Measurements from ENCODE around the gene PNPLA1. TPM values are rescaled to one million over a fixed set of nuclear protein-coding genes. Genes with fewer than 3 reads are reported as not detected.

Gene PNPLA1
- total RNA-seq, 2 donors from 2014 or later, result 0.43 to 0.53 TPM

DNA sequence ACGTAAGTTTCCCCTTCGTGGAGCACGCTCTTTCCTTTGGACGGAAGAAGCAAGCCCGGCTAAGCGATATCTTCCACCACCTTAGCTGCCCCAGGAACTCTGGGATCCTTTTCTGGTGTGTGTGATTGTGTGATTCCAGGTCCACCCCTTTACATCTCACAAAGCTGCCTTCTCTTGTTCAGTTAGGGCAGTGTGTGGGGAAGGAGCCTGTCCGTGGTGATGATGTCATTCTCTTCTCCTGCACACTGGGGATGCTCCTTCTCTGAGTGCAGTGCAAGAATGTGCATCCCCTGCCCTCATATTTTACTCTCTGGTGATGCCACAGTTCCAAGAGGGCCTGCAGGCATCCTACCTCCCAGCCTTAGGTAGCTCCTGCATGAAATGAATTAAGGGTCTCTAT is 36.5 kb downstream of the PNPLA1 start:
- DNase-seq (no peak), ATAC-seq (no peak)

DNA sequence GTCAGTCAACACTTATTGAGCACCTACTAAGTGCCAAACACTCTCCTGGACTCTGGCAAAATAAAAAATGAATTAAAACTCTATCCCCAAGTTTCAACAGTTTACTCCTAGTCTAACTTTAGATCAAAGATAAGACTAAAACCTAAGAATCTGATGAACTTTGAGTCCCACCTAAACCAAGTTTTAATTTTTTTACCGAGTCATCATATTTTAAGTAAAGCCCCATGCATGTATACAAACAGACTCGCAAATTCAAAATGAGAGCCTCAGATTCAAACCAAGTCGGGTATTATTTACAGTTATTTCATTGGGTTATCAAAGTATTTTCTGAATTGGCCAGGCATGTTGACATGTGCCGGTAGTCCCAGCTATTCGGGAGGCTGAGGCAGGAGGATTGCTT is 38.7 kb downstream of the PNPLA1 start:
- DNase-seq, result no peak
- no peak for ATAC-seq
- intact Hi-C loops (cut with DNase I, micrococcal nuclease), result no loop called here

More for the DNA sequence above, 36.5 kb downstream of the PNPLA1 start:
- intact Hi-C loops (cut with DNase I, micrococcal nuclease), result no loop called here

DNA sequence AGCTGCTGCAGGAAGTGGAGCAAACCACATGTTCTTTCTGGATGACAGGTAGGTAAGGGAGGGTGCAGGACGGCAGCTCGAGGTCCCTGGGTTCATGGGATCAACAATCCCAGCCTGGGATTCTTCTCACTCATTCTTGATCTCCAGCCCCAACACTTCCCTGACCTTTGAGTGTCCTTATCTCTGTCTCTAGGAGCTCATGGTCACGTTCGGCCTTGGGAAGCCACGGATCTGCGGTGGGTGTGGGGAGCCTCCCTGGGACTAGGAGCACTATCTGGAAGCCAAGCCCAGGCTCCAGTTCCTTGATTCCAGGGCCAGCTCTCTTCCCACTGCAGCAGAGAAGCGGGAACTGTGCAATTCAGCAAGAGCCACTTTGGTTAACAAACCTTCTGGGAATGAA is 39.3 kb downstream of the PNPLA1 start:
- intact Hi-C loops (cut with DNase I, micrococcal nuclease), result no loop called here
- ATAC-seq, result peak; percentile 69
- DNase-seq, result no peak

DNA sequence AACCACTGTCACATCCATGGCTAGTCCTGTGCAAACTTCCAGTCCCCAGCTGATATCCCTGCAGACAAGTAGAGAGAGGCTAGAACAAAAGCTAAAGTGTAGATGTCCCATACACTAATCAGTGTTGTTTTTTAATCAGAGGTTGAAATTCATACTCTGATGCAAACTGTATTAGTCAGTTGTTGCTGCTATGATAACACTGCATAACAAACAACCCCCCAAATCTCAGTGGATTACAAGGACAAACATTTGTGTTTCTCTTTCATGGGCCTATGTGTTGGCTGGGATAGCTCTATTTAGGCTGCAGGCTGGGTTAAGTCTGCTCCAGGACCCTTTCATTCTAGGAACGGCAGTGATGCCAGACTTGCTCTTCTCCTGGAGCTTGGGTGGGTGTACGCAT is 40.0 kb downstream of the PNPLA1 start:
- DNase-seq (no peak), ATAC-seq (no peak)
- intact Hi-C loops (cut with DNase I, micrococcal nuclease), result no loop called here

DNA sequence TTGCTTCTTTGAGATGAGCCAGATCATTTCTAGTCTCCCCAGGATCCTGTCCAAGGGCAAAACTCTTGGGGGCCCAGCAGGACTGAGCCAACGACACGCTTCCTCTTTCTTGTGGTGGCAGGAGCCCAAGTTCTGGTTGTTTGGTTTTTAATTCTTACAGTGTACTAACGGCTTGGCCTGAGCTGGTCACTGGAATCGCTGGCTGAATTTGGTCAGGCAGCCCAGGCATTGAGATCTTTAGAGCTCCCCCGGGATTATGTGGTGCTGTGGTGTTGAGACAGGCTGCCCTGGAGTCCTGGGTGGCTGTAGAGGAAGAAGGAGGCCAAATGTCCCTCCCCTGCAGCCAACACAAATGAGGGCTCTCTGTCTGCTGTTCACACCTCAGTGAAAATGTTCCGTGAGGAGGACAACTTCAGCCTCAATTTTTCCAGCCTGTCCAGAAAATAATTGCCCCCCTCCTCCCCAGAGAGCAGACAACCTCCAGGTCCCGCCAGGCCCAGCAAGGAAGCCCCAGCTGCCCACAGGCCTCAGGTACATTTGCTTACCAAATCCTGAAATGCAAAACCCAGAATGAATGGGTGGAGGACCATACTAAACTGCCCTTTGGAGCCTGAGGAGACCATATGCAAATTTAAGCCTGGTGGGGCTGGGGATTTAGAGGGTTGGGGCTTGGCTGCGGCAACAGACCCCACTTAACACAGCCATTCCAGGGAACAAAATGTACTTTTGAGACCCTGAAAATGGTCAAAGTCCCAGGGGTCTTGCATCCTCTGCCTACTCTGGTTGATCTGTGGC is 43.2 kb downstream of the PNPLA1 start:
- intact Hi-C loops (cut with DNase I, micrococcal nuclease), result no loop called here
- ATAC-seq (no peak), DNase-seq (no peak)

DNA sequence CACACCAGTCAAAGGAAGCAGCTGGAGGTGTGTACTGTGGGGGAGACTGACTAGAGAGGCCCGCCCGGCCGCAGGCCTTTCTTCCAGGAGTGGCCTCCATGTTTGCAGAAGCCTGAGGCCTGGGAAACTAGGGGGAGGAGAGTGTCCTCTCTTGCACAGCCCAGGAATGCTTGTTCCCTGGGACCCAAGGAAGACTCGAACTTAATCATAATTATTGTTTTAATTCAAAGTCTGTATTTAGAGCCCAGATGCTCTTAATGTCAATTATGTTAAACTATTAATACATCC is 43.7 kb downstream of the PNPLA1 start:
- ATAC-seq (no peak), DNase-seq (no peak)
- intact Hi-C loops (cut with DNase I, micrococcal nuclease), result no loop called here

DNA sequence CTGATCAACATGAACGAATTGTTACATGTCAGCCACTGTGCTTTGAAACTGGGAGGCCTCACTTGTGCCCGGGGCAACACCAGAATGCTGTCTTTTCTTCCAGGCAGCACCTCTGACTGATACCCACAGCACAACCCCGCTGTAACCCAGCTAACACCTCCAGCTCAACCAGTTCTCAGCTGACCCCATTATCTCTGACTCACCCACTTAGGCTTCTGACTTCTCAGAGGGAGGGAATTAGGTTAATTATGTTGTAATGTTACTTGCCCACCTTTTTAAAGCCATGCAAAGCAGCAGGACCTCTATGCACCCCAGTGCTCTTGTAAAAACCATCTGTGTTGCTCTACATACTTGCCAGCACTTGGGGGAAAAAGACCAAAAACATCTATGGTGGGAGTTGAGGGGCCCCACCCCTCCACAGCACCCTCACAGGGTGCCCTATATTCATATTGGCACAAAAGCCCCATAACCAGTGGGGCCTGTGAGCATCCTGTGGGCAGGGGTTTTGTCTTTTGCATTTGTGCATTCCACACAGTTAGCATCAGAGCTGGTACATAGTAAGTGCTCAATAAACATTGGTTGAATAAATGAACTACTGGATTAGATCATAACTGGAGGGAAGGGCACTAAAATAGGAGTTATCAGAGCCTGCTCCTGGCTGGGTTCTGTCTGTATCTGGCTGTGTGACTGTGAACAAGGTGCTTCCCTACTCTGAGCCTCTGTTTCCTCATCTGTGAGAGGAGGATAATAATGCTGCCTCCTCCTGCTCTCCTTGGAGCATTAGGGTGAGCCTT is 44.6 kb downstream of the PNPLA1 start:
- intact Hi-C loops (cut with DNase I, micrococcal nuclease), result no loop called here
- DNase-seq (no peak), ATAC-seq (no peak)

DNA sequence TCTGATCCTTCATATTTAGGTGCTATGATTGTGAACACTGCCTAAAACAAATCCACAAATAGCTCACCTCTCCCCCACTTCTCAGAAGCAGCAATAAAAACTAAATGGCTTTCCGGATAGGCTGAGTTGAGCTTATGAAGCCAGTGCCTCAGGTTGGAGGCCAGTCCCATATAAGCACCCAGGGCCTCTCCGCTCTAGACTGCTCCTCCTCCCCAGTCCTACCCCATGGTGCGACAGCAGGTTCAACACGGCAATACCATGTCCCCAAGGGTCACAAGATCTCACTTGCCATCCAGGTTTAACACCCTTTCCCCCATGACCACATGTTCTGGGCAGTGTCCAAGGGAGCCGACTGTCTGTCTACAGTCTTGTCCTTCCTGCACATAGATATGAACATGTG is 46.1 kb downstream of the PNPLA1 start:
- ATAC-seq (peak; percentile 40), DNase-seq (no peak)
- intact Hi-C loops (cut with DNase I, micrococcal nuclease), result no loop called here

DNA sequence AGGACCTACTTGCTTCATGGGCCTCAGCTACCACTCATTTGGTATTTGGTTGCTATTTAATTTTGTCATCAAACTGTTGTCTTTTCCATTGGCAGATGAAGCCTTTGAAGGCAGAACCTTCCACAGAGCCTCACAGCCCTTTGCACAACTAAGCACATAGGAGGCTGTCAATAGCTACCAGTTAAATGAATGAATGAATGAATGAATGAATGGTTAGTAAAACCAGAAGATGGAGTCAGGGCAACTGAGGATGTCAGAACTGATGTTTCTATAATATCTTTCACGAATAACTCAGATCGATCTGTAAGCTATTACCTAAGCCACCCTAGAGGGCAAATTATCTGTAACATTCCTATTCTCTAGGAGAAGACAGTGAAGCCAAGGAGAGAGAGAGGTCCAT is 47.8 kb downstream of the PNPLA1 start:
- ATAC-seq, result no peak
- intact Hi-C loops (cut with DNase I, micrococcal nuclease), result no loop called here
- DNase-seq, result no peak

DNA sequence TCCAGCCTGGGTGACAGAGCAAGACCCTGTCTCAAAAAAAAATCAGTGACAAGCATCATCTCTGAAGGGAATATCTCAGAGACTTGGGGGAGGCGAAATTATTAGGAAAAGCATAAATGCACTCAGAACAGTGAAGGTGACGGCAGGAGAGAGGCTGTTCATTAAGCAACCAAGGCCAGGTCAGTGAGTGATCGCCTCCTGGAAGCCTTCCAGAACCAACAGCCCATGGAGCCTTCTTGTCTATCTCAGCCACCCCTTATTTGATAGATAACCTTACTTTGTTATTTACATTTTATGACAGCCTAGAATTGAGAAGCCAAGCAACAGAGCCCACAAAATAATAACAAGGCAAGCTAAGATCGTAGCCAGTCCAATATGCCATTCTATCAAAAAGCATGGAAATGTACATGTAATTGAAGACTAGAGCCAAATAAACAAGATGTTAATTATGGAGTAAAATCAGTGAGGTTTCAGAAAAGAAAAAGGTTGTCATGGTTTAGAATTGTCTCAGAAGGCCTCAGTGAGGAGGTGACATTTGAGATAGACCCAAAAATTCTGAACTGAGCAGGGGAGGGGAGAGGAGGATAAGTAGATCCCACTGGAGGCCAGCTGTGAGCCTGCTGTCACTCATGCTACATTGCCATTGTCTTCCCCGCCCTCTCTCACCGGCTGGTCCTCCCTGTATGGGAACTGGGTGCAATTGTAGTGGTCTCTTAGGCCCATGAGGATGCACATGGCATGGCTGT is 49.0 kb downstream of the PNPLA1 start:
- ATAC-seq, result no peak

DNA sequence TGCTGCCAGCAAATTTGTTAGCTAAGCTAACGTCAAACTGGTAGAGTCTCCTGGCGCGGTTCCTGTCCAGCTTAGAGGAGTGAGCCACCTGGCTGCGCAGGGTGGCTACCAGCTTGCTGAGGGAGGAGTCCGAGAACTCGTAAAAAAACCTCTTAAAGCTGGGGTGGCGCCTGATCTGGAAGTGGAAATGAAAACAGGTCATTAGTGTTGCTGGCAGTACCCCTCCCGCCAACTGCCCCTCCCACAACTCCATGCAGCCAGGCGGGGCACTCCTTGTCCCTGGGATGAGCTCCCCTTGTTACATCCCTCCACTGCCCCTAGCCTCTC is 49.5 kb downstream of the PNPLA1 start:
- intact Hi-C loops (cut with DNase I, micrococcal nuclease), result no loop called here
- ATAC-seq (peak; percentile 87), DNase-seq (peak; percentile 81 to 90)

More for the DNA sequence above, 49.0 kb downstream of the PNPLA1 start:
- peak in 1 of 2 donors; percentile 27 for DNase-seq
- intact Hi-C loops (cut with DNase I, micrococcal nuclease), result no loop called here

DNA sequence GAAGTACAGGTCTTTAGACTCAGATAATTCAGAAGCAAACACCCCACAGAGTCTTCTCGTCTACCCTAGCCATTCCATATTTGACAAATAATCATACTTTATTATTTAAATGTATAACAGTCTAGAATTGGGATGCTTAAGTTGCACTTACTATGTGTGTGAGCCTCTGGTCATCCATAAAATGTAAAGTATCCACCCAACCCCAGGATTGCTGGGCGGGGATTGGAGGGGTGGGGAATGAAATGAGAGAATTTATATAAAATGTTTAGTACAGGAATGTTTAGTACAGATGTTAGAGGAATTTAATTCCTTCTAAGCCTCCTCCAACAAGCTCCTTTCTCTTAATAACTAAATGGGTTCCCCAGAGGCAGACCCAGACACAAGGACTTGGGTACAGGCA is 50.0 kb downstream of the PNPLA1 start:
- peak; percentile 30 for ATAC-seq
- DNase-seq, result peak in 1 of 2 donors; percentile 40
- intact Hi-C loops (cut with DNase I, micrococcal nuclease), result no loop called here

DNA sequence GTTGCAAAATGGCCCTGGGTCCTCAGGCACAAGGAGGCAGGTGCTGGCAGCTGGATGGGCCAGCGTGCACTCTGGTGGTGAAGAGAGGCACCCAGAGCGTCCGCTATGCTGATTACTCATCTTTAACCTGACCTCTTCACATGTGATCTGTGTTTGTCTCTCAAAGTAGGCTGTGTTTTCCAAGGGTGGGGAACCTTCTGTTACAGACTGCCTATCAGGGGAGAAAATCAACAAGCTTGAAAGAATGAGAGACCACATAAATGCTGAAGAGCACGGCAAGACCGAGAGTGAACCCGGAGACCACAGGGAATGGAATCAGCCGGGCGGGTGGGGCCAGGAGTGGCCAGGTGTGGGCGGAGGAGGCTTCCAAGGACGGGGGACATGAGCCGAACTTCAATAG is 50.6 kb downstream of the PNPLA1 start:
- intact Hi-C loops (cut with DNase I, micrococcal nuclease), result no loop called here
- ATAC-seq, result peak; percentile 62
- peak; percentile 53 to 62 for DNase-seq

DNA sequence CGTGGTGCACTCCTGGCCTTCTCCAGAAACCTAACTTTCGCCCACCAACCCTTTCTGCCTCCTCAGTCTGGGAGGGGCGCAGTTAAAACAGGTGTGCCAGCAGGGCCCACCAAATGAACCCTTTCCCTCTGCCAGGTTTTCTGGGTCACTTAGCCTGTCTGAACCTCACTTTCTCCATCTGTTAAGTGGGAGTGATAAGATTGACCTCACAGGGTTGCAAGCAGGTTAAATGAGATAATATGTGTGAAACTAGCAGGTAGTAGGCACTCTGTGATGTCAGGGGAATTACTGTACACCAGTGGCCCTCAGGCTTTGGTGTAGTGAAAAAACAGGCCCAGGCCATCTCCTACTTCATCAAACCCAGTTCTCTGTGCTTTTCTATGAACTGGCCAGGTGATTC is 52.7 kb downstream of the PNPLA1 start:
- ATAC-seq, result no peak

DNA sequence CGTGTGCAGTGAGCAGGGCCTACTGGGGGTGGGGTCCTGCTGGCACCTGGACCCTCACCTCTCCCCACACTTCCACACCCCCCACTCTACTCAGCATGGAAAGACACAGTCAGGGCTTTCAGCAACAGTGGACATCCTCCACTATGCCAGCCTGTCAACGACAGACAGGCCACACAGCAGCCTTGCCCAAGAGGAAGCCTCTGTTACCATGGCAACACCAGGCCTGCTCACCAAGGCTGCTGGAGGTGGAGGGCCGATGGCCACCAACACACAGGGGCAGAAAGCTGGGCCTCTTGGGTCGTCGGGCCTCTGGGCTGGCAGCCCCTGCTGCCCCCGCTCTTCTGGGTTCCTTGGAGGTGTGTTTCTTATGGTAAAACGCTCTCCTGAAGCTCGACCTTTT is 53.2 kb downstream of the PNPLA1 start:
- intact Hi-C loops (cut with DNase I, micrococcal nuclease), result no loop called here
- ATAC-seq (no peak), DNase-seq (no peak)

More for the DNA sequence above, 52.7 kb downstream of the PNPLA1 start:
- intact Hi-C loops (cut with DNase I, micrococcal nuclease), result no loop called here
- DNase-seq, result no peak

DNA sequence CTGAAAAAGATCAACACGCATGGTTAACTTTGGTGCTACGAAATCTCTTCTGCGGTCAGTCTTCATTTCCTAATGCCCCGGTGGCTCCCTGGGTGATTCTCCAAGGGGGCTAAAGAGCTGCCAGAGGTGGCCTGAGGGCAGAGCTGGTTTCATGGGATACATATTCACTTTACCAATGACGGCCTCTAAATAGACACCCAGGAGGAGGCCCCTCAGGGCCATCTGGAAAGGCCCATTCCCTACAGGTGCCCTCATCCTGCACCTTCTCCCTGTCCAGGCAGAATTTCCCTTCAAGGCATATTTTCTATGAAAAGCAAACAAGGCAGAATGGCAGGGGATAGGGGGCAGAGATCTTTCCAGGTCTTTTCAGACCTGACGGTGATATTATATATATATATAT is 54.3 kb downstream of the PNPLA1 start:
- intact Hi-C loops (cut with DNase I, micrococcal nuclease), result no loop called here
- DNase-seq (no peak), ATAC-seq (no peak)

DNA sequence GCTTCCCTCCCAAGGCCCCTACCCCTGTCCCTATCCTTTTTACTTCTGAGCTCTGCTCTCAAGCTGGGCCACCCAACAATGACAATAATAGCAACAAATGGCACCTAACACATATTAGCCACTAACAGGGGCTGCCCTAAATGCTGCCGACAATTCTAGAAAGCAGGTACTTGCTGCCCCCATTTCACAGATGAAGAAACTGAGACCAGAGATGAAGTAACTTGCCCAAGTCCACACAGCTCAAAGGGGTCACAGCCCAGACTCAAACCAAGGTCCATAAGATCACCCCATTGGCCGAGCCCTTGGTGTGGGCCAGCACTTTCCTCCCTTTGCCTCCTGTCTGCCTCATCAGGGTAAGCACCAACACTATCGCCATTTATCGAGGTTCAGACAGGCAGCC is 54.9 kb downstream of the PNPLA1 start:
- no peak for ATAC-seq
- no peak for DNase-seq
- intact Hi-C loops (cut with DNase I, micrococcal nuclease), result no loop called here

DNA sequence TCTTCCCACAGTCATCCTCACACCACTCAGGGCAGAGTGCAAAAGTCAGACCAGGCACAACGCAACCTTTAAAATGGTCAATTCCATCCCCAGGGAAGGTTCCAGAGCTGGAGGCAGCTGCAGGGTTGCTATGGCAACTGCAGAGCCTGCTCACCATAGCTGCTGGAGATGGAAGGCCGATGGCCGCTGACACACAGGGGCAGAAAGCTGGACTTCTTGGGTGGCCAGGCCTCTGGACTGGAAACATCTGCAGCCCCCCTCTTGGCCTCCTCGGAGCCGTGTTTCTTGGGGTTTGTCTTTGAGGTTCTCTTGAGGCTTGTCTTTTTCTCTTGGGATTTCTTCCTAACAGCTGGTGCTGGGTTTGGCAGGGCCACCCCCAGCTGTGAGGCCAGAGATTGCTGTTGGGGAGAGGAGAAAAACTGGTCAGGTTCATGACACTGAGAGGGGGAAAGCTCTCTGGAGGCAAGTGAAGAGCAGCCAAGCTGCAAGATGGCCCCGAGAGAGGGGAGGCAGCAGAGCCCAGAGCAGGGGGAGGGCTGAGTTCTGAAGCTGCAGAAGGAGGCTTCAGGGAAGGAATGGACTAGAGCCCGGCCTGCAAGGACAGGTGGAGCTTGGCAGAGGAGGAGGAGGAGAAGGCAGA is 56.6 kb downstream of the PNPLA1 start:
- ATAC-seq, result no peak
- DNase-seq, result no peak
- intact Hi-C loops (cut with DNase I, micrococcal nuclease), result no loop called here

DNA sequence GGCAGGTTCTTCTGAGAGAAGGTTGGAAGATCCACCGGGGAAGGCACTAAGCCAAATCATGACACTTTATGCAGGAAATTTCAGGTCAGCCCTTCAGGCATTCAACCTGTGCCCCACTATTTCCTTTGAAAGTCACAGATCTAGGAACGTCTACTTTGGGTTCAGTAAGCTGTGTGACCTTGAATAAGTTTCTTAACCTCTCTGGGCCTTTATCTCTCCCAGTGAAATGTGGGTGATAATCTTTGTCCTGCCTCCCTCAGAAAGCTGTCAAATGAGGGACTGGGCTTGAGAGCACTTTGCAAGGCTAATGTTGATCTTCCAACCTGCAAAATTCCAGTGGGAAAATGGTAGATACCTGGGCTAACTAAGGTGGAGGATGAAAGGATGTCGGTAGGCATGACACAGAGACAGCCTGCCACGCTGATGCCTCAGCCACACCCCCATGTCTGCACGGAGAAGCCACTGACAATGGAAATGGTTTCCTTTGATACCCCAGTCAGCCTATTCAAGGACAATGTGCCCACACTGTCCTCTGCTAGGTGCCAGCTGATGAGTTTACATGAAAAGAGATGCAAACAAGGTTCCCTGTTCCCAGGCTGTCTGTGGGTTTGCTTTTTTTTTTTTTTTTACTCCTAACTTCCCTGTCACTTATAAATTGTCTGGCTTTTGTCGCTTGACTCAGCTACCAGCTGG is 57.5 kb downstream of the PNPLA1 start:
- DNase-seq (no peak), ATAC-seq (no peak)
- intact Hi-C loops (cut with DNase I, micrococcal nuclease), result no loop called here

All from left colon (tissue), 2 donors.